C4-2B (cell line): ENCODE results near the gene NR1I3.

Source experiments
- ZFX ChIP-seq: fragments of 450-650 bp; IDR thresholded peaks from 2 replicates; pipeline ENCODE4 v1.6.1; 2017
- TF ChIP-seq, protein P1 (sequence below): fragments of 450-650 bp; conservative IDR thresholded peaks from 2 replicates; pipeline ENCODE4 v1.5.1; 2017; ENCODE audit warnings: mild to moderate bottlenecking

DNA sequence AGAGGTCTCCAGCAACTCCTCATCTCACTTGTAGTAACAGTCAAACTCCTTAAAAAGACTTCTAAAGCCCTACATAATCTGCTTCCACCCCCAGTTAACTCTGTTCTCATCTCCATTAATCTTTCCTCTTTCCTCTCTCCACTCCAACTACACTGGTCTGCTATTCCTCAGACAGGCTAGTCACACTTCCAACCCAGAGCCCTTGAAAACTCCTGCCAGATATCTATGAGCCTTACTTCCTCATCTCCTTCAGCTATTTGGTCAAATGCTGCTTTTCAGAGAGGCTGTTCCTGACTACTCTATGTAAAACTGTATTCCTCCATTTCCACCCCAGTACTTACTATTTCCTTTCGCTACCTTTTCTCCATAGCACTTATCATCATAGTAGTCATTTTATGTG lies 45.0 kb upstream of the NR1I3 start:
- TF ChIP-seq, protein P1, sequence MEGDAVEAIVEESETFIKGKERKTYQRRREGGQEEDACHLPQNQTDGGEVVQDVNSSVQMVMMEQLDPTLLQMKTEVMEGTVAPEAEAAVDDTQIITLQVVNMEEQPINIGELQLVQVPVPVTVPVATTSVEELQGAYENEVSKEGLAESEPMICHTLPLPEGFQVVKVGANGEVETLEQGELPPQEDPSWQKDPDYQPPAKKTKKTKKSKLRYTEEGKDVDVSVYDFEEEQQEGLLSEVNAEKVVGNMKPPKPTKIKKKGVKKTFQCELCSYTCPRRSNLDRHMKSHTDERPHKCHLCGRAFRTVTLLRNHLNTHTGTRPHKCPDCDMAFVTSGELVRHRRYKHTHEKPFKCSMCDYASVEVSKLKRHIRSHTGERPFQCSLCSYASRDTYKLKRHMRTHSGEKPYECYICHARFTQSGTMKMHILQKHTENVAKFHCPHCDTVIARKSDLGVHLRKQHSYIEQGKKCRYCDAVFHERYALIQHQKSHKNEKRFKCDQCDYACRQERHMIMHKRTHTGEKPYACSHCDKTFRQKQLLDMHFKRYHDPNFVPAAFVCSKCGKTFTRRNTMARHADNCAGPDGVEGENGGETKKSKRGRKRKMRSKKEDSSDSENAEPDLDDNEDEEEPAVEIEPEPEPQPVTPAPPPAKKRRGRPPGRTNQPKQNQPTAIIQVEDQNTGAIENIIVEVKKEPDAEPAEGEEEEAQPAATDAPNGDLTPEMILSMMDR = no peak
- TF ChIP-seq ZFX = no peak
